ENCODE results near the gene C1orf116.
A peak's percentile ranks its signal among the peaks of the same experiment; 100 is the strongest.

The C1orf116 gene

GRCh38 chr1:207032528-207033017 is at the start of gene C1orf116:
C1orf116 (minus strand) TSS chr1:207032756; CDS start chr1:207027598, 5,158 bp downstream.
- DNase-seq (ENCODE audit: low read depth) = no peak

DNA sequence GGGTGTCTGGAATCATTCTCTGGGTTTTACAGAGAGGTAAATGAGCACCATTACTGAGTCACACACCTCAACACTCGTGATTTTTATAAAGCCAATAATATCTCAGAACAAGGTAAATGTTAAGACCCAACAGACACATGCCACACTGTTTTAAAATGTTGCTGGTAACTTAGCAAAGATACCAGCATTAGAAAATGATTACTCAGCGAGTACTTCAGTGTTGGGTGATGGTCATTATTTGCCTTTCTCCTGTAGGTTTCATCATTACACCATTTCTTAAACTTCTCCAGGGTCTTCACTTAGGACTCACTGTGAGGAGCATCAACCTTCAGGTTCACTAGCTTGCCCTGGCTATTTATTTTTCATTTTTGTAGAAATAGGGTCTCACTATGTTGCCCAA is 49.2 kb upstream of the C1orf116 start:
- DNase-seq (ENCODE audit: low read depth) = no peak

GRCh38 chr1:207081088-207081487 is 48.5 kb upstream of the C1orf116 start:
- DNase-seq (ENCODE audit: low read depth) = no peak

DNA sequence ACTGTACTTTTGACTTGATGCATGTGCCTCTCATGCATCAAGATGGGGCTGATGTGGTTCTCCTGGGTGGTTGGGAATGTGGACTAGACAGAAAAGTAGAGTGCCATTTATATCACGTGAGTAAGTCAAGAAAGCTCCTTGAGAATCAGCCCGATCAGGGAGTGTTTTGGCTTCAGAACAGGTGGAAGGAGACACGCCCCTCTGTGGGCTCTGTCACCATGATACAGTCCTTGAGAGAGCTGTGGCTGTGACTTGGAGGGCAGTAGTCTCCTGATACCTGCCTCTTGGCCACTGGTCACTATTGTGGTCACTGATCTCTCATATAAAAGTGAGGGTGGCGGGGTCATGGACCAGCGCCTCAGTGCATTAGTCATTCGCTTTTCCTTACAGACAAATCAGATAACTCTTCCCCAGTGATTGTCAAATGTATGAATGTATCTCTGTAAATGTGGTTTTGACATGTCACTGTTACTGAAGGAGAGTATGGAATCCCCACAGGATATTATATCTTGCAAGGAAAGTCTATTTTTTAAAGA is 47.2 kb upstream of the C1orf116 start:
- no peak for DNase-seq (ENCODE audit: low read depth)

GRCh38 chr1:207078578-207079132 is 46.1 kb upstream of the C1orf116 start:
- DNase-seq (ENCODE audit: low read depth) = no peak

DNA sequence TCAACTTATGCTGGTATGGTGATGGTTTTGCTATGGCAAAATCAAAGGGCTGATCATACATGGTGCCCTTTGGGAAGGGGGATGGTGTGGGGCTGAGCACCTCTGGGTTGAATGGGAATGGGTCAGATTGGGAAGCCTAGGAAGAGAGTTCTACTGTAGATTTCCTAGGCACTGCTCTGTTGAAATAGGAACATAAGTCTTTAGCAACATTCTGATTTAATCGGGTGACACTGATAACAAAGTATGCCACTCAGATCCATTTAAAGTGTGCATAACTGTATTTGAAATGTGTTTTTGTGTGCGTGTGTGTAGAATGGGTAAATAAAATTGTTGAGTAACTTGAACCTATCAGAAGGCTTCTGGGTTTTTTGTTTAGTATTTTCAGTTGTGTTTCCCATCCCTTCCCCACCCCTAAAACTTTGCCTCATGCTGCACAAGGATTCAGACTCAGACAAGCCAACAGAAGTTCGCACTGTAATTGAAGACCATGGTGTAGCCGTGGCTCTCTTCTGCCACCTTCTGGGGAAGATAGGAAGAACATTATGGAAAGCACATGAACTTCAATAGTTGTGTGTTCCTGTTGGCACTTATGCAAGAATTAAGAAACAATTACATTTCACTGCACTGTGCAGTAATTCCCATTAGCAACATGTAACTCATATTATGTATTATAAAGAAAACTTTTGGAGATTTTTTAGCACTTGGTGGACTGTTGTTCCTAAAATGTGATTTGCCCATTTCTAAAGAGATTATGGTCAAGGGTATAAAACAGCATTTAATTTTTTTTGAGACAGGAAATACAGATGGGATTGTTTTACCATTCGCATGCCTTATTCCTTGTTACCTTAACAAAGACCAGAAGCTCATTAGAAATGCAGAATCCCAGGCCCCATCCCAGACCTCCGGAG is 45.2 kb upstream of the C1orf116 start:
- DNase-seq (ENCODE audit: low read depth) = peak; percentile 77

DNA sequence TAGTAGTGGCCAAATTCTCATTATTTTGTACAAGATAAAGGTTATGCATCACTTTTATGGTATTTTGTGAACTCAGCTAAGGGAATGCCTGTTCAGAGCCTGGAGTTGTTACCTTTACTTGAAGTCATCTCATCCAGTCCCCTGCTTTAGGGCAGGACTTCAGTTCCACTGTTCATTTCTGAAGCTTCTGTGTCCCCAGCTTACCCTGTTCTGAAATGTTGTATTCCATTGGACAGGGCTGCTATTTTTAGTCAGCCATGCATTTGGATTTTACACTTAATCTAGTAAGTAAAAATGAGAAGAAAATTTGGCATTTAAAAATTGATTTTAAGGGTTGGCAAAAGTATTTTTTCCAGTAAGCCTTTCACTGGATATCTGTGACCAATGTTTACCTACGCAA is 44.5 kb upstream of the C1orf116 start:
- no peak for DNase-seq (ENCODE audit: low read depth)

- no peak for DNase-seq (ENCODE audit: low read depth)
Measured at GRCh38 chr1:207076181-207076955, 43.8 kb upstream of the C1orf116 start.

DNA sequence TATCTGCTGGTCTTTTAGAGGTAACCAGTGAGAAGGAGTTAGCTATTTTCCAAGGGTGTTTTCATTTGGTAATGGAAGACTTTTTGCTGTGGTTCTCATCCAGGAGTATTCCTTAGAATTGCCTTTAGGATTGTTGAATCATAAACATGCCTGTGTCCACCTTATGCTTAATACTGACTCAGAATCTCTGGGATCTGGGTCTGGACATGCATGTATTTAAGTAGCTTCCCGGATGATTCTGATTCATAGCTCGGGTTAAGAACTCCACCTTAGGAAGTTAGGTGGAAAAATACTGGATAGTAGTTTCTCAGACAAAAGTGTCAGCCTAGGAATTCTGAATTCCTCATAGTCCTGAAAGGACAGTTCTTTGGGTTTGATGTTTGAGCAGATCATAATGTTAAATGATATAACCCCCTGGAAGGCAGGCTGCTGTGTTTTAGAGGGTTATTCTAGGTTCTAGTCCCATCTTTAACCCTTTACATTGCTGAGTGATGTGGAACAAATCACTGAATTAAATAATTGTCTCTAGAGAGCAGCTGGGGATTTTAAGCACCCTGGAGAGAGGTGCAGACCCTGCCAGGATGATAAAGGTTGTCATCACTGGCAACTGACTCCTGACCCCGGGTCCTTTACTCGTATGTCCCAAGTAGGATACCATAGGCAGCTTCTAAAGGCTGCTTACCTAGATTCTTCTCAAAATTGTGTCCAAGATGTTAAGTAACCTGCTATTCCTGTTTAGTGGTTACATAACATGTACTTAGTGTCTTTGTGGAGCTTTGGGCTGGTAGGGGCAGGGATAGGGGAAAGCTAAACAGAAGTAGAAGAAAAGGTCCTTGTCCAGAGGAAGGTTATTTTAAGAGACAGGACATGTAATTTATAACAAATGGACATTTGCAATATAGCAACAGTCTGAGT is 41.6 kb upstream of the C1orf116 start:
- no peak for DNase-seq (ENCODE audit: low read depth)

DNA sequence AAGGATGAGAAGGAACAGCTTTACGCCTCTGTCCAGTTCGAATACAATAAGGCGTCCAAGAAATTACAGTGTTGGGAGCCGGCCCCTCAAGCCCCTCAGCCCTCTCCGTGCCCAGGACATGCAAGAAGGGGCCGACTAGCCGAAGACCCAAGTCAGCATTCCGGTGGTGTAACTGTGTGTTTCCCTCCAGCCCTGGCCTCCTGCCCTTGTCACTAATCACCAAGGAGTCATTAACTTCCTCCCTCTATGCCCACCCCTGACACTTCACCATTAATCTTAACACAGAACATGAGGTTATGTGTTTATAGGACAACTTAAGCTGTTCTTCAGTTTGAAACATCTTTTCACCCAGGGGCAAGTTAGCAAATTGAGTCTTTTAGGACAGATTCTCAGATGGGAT is 39.7 kb upstream of the C1orf116 start:
- DNase-seq (ENCODE audit: low read depth) = no peak

DNA sequence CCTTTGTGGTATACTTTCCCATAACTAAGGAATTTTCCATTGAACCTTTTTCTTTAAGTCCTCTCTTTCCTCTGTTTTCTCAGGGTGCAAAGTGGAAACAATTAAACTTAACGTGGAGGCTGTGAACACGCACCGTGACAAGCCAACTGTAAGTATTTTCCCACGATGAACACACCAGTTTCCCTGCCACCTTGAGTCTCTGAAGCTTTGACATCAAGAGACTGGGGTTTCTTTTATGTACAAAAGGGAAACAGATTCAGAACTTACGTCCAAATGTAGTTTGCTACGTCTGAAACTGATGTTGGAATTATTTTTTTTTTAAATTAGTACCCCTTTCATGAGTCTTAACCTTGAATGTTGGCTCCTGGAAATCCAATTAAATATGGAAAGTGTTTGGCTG is 38.9 kb upstream of the C1orf116 start:
- no peak for DNase-seq (ENCODE audit: low read depth)

- no peak for DNase-seq (ENCODE audit: low read depth)
Measured at GRCh38 chr1:207070811-207071210, 38.3 kb upstream of the C1orf116 start.

DNA sequence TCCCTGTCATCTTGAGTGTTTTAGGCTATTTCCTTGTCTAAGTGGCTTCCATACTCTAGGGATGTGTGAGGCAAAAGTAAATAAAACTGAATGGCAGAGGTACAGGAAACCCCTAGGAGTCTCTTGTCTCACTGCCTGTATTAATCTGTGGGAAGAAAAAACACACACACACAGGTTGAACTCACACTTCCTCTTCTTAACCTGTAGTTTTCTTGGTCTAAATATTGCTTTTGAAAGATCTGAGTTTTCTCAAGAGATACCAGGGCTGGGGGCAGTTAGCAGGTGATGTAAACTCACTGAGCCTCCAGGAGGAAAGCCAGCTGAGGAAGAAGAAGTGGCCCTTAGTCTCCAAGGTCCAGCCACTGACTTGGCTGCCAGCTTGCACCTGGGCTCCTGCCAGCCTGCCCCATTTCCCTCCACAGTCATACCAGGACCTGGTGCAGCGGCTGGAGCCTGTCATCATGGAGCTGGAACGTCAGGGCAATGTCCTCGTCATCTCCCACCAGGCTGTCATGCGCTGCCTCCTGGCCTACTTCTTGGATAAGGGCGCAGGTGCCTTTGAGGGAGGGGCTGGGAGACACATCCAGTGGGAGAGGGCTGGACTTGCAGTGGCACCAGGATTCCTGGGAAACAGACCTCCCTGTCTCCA is 37.4 kb upstream of the C1orf116 start:
- no peak for DNase-seq (ENCODE audit: low read depth)

GRCh38 chr1:207069061-207069460 is 36.5 kb upstream of the C1orf116 start:
- DNase-seq (ENCODE audit: low read depth) = no peak

- no peak for DNase-seq (ENCODE audit: low read depth)
Measured at GRCh38 chr1:207067665-207068064, 35.1 kb upstream of the C1orf116 start.

DNA sequence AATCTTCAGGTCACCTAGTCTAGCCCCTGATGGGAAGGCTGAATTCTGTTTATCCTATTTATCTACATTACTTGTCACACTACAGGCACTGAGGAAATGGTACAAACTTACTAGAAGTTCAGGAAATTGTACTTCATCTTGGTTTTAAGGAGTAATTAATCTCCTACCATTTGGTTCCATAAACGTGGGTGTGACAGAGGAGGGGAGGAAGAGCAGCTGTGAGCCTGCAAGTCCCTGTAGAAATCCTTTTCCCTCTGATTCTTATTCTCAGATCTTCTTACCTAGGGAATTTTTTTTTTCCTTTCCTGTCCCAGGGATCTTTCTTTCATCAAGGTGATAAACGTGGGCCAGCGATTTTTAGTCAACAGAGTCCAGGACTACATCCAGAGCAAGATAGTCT is 34.6 kb upstream of the C1orf116 start:
- DNase-seq (ENCODE audit: low read depth) = no peak

GRCh38 chr1:207064561-207064960 is 32.0 kb upstream of the C1orf116 start:
- DNase-seq (ENCODE audit: low read depth) = no peak

GRCh38 chr1:207063014-207063413 is 30.5 kb upstream of the C1orf116 start:
- no peak for DNase-seq (ENCODE audit: low read depth)

- DNase-seq (ENCODE audit: low read depth) = no peak
Measured at GRCh38 chr1:207062058-207062457, 29.5 kb upstream of the C1orf116 start.

DNA sequence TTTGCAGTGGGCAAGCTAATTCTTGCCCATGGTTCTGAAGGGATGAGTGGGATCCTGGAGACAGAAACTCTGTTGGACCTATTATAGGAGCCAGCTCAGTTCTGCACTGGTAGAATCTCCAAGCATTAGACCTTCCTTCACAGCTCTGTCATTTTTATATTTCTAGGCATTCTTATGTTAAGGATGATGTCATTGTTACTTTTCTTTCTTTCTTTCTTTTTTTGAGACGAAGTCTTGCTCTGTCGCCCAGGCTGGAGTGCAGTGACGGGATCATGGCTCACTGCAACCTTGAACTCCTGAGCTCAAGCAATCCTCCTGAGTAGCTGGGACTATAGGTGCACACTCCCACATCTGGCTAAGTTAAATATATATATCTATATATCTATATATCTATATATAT is 28.0 kb upstream of the C1orf116 start:
- no peak for DNase-seq (ENCODE audit: low read depth)

- no peak for DNase-seq (ENCODE audit: low read depth)
Measured at GRCh38 chr1:207059881-207060280, 27.3 kb upstream of the C1orf116 start.
